ENCODE results near the gene TOX2. TPM values are rescaled to one million over a fixed set of nuclear protein-coding genes. Genes with fewer than 3 reads are reported as not detected.

Gene TOX2
- total RNA-seq, 2 experiments from 2014 or later: 3.3 to 3.9 TPM

DNA sequence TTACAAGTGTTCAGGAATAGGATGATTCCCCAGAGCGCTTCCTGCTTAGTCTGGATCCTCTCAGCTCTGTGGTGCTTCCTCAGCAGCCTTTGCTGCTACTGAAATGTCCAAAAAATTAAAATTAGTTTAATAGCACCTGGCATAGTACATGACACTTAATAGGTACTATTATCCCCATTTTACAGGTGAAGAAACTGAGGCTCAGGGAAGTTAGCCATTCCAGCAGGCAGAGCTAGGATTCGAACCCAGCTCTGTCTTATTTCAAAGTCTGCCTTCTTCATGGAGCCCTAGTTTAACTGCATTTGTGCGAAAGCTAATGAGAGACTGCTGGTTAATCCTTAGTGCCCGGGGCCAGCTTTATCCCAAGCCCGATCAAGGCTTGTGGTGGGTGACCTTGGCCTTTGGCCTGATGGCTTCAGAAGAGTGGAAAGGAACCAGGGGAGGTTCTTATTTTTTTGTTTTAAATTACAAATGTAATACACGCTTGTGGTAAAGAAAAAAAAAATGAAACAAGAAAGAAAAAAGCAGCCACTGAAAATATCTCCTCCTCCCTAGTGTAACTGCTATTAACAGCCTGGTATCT lies 30.1 kb downstream of the TOX2 start:
- Histone ChIP-seq H3K9me3 (ENCODE audit: control insufficient read depth in 1 of 2, insufficient read depth in 1 of 2, low read length in 2 of 2) (no peaks in the 10 kb centered on the region), H3K27me3 (ENCODE audit: control insufficient read depth in 1 of 2, insufficient read depth in 2 of 2, low read length in 2 of 2) (no peaks in the 10 kb centered on the region), H3K36me3 (ENCODE audit: insufficient read depth, low read length) (no peaks in the 10 kb centered on the region), H3K4me1 (ENCODE audit: insufficient read depth, low read length) (peaks cover 89% of the 10 kb centered on the region), H3K27ac (ENCODE audit: low read depth in 1 of 2, low read length in 2 of 2) (no peak overlapping the region), H3K4me3 (ENCODE audit: low read length) (no peak overlapping the region)
- TF ChIP-seq, protein P1, sequence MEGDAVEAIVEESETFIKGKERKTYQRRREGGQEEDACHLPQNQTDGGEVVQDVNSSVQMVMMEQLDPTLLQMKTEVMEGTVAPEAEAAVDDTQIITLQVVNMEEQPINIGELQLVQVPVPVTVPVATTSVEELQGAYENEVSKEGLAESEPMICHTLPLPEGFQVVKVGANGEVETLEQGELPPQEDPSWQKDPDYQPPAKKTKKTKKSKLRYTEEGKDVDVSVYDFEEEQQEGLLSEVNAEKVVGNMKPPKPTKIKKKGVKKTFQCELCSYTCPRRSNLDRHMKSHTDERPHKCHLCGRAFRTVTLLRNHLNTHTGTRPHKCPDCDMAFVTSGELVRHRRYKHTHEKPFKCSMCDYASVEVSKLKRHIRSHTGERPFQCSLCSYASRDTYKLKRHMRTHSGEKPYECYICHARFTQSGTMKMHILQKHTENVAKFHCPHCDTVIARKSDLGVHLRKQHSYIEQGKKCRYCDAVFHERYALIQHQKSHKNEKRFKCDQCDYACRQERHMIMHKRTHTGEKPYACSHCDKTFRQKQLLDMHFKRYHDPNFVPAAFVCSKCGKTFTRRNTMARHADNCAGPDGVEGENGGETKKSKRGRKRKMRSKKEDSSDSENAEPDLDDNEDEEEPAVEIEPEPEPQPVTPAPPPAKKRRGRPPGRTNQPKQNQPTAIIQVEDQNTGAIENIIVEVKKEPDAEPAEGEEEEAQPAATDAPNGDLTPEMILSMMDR (IDR thresholded peaks at IDR 0.05): no peak
- DNase-seq (no peak), ATAC-seq (ENCODE audit: poor library complexity) (no peak)
- Mint-ChIP-seq H3K36me3 (ENCODE audit: low read depth) (no peaks in the 10 kb centered on the region), H3K27me3 (no peaks in the 10 kb centered on the region), H3K4me1 (ENCODE audit: low read depth) (peaks cover 91% of the 10 kb centered on the region), H3K27ac (peak overlapping the region; percentile 85), H3K4me3 (no peak overlapping the region), H3K9me3 (no peaks in the 10 kb centered on the region)
- ChIA-PET CTCF (no interaction called here), POLR2A (no interaction called here)
- intact Hi-C loops (cut with DNase I, micrococcal nuclease): no loop called here

DNA sequence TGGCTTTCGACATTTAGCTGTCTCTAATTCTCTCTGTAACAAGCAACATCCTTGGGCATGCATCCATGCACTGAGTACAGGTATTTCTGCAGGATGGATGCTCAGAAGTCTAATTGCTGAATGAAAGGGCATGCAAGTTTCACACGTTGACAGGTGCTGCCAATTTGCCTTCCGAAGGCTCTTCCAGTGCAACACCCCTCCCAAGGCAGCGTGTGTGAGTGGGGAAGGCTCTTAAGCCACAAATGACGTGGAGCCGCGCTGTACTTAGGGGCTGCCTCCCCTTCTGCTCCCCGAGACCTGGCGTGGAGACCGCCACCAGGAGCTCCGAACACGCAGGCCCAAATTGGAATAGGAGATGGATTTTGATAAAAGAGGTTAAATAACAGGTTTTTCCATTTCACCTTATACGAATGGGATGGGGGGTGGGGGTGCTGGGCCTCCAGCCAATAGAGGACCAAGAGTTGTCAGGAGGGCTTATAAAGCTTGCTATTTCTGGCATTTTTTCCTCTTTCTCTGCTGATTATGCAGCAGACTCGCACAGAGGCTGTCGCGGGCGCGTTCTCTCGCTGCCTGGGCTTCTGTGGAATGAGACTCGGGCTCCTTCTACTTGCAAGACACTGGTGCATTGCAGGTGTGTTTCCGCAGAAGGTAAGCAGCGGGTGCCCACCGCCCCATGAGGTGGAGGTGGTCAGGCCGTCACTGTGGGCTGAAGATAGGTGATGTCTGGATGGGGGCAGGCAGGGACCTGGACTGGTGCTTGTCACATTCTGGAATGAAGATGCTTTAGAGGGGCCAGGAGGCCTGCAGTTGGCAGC lies 30.9 kb downstream of the TOX2 start:
- peak overlapping the region; percentile 16 for H3K4me3 Mint-ChIP-seq
- TF ChIP-seq, protein P1 (IDR thresholded peaks at IDR 0.05): no peak
- Histone ChIP-seq H3K27me3 (ENCODE audit: control insufficient read depth in 1 of 2, insufficient read depth in 2 of 2, low read length in 2 of 2) (no peaks in the 10 kb centered on the region), H3K36me3 (ENCODE audit: insufficient read depth, low read length) (no peaks in the 10 kb centered on the region), H3K27ac (ENCODE audit: low read depth in 1 of 2, low read length in 2 of 2) (no peak overlapping the region), H3K4me1 (ENCODE audit: insufficient read depth, low read length) (peaks cover 89% of the 10 kb centered on the region), H3K4me3 (ENCODE audit: low read length) (no peak overlapping the region), H3K9me3 (ENCODE audit: control insufficient read depth in 1 of 2, insufficient read depth in 1 of 2, low read length in 2 of 2) (no peaks in the 10 kb centered on the region)
- no peak for ATAC-seq (ENCODE audit: poor library complexity)
- no peaks in the 10 kb centered on the region for H3K36me3 Mint-ChIP-seq (ENCODE audit: low read depth)
- H3K27me3 Mint-ChIP-seq: no peaks in the 10 kb centered on the region
- no peaks in the 10 kb centered on the region for H3K9me3 Mint-ChIP-seq
- H3K27ac Mint-ChIP-seq: peak overlapping the region; percentile 85
- CTCF ChIA-PET: no interaction called here
- no peak for DNase-seq
- POLR2A ChIA-PET: no interaction called here
- H3K4me1 Mint-ChIP-seq (ENCODE audit: low read depth): peaks cover 95% of the 10 kb centered on the region
- intact Hi-C loops (cut with DNase I, micrococcal nuclease): no loop called here

DNA sequence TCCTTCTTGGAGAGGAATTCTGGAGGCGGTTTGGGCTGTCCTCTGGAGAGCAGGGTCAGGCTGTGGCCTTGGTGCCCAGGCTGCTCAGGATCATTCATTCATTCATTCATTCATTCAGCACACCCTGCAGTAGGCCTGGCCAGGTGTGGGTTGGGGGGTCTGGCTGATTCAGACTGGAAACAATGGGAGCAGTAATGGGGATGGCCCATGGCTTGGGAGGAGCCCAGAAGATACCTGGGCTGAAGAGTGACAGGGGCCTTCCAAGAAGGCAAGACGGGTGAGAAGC lies 31.5 kb downstream of the TOX2 start:
- Mint-ChIP-seq H3K27me3 (no peaks in the 10 kb centered on the region), H3K4me1 (ENCODE audit: low read depth) (peaks cover 93% of the 10 kb centered on the region), H3K4me3 (peak overlapping the region; percentile 7), H3K27ac (no peak overlapping the region), H3K9me3 (no peaks in the 10 kb centered on the region), H3K36me3 (ENCODE audit: low read depth) (no peaks in the 10 kb centered on the region)
- ChIA-PET CTCF (no interaction called here), POLR2A (no interaction called here)
- Histone ChIP-seq H3K4me3 (ENCODE audit: low read length) (no peak overlapping the region), H3K4me1 (ENCODE audit: insufficient read depth, low read length) (peaks cover 89% of the 10 kb centered on the region), H3K36me3 (ENCODE audit: insufficient read depth, low read length) (no peaks in the 10 kb centered on the region), H3K27ac (ENCODE audit: low read depth in 1 of 2, low read length in 2 of 2) (no peak overlapping the region), H3K27me3 (ENCODE audit: control insufficient read depth in 1 of 2, insufficient read depth in 2 of 2, low read length in 2 of 2) (no peaks in the 10 kb centered on the region), H3K9me3 (ENCODE audit: control insufficient read depth in 1 of 2, insufficient read depth in 1 of 2, low read length in 2 of 2) (no peaks in the 10 kb centered on the region)
- ATAC-seq (ENCODE audit: poor library complexity): no peak
- intact Hi-C loops (cut with DNase I, micrococcal nuclease): no loop called here
- TF ChIP-seq, protein P1 (IDR thresholded peaks at IDR 0.05): no peak
- no peak for DNase-seq
